Neuronal stem cell (in vitro differentiated cells): ENCODE measurements around the gene MBOAT1.

Source experiments
- DNase-seq: peaks from one replicate; pipeline ENCODE4 v3.0.0-alpha.2; 2013; ENCODE audit warnings: low spot score
- H2AFZ ChIP-seq: one replicate; pipeline ENCODE4 v1.6.1; 2013; ENCODE audit warnings: mild to moderate bottlenecking, low read length, inconsistent platforms
- H2AK5ac ChIP-seq: 2 replicates; pipeline ENCODE4 v1.6.1; 2013; ENCODE audit warnings: low read depth, mild to moderate bottlenecking, inconsistent platforms, low read length, moderate library complexity, mixed read lengths
- H2BK120ac ChIP-seq: 2 replicates; pipeline ENCODE4 v1.6.1; 2013; ENCODE audit warnings: low read depth, mild to moderate bottlenecking, inconsistent platforms, low read length, moderate library complexity, mixed read lengths
- H2BK12ac ChIP-seq: one replicate; pipeline ENCODE4 v1.6.1; 2013; ENCODE audit warnings: low read length, inconsistent platforms
- H2BK15ac ChIP-seq: 2 replicates; pipeline ENCODE4 v1.6.1; 2013; ENCODE audit warnings: mild to moderate bottlenecking, low read length, inconsistent platforms, mixed read lengths
- H2BK5ac ChIP-seq: one replicate; pipeline ENCODE4 v1.6.1; 2013; ENCODE audit warnings: inconsistent platforms, mild to moderate bottlenecking, low read length, moderate library complexity
- H3K14ac ChIP-seq: one replicate; pipeline ENCODE4 v1.6.1; 2013; ENCODE audit warnings: low read length, inconsistent platforms
- H3K18ac ChIP-seq: 2 replicates; pipeline ENCODE4 v1.6.1; 2013; ENCODE audit warnings: low read length, inconsistent platforms
- H3K23ac ChIP-seq: 2 replicates; pipeline ENCODE4 v1.6.1; 2013; ENCODE audit warnings: low read depth, mild to moderate bottlenecking, mixed read lengths, low read length, inconsistent platforms; ENCODE audit not compliant: poor library complexity
- H3K27ac ChIP-seq: replicated peaks from 3 replicates; pipeline ENCODE4 v1.5.1; 2013; ENCODE audit warnings: low read length, inconsistent platforms
- H3K27me3 ChIP-seq, 3 experiments: 2 replicates each; pipeline ENCODE4 v1.6.1; 2013; ENCODE audit warnings: low read length in 3 of 3, mild to moderate bottlenecking in 2 of 3, inconsistent platforms in 1 of 3, low read depth in 1 of 3, mixed read lengths in 1 of 3, moderate library complexity in 1 of 3; ENCODE audit not compliant: control insufficient read depth in 3 of 3, insufficient read depth in 3 of 3
- H3K36me3 ChIP-seq, 2 donors: replicated peaks in 1 of 2; 2 replicates each; pipeline ENCODE4 v1.6.1; 2013; ENCODE audit warnings: low read length in 2 of 2; ENCODE audit not compliant: control insufficient read depth in 2 of 2, insufficient read depth in 2 of 2
- H3K4ac ChIP-seq: 2 replicates; pipeline ENCODE4 v1.6.1; 2013; ENCODE audit warnings: inconsistent platforms, mild to moderate bottlenecking, low read length, moderate library complexity
- H3K4me1 ChIP-seq, 2 donors: 1 replicate in 1 of 2; 2 replicates in 1 of 2; pipeline ENCODE4 v1.6.1; 2013; ENCODE audit warnings: low read length in 2 of 2, low read depth in 1 of 2; ENCODE audit not compliant: control insufficient read depth in 2 of 2, insufficient read depth in 1 of 2
- H3K4me2 ChIP-seq: one replicate; pipeline ENCODE4 v1.6.1; 2013; ENCODE audit warnings: mild to moderate bottlenecking, low read length, inconsistent platforms; ENCODE audit not compliant: insufficient read depth, poor library complexity, severe bottlenecking
- H3K4me3 ChIP-seq, 2 donors: 2 replicates each; pipeline ENCODE4 v1.5.1; 2013; ENCODE audit warnings: low read length in 2 of 2, mild to moderate bottlenecking in 2 of 2, inconsistent platforms in 1 of 2, moderate library complexity in 1 of 2
- H3K79me1 ChIP-seq: one replicate; pipeline ENCODE4 v1.6.1; 2013; ENCODE audit warnings: low read depth, mild to moderate bottlenecking, inconsistent platforms, low read length, moderate library complexity
- H3K9ac ChIP-seq: one replicate; pipeline ENCODE4 v1.6.1; 2013; ENCODE audit warnings: mild to moderate bottlenecking, low read depth, low read length, inconsistent platforms; ENCODE audit not compliant: poor library complexity
- H3K9me3 ChIP-seq, 2 donors: replicated peaks in 1 of 2; 2 replicates each; pipeline versions ENCODE3 to v1.6.1; 2013; ENCODE audit warnings: low read length in 2 of 2, mild to moderate bottlenecking in 2 of 2, inconsistent platforms in 1 of 2, low read depth in 1 of 2, mixed read lengths in 1 of 2, moderate library complexity in 1 of 2; ENCODE audit not compliant: control insufficient read depth in 2 of 2, insufficient read depth in 1 of 2
- H4K8ac ChIP-seq: one replicate; pipeline ENCODE4 v1.6.1; 2013; ENCODE audit warnings: low read depth, mild to moderate bottlenecking, inconsistent platforms, low read length, moderate library complexity
- H4K91ac ChIP-seq: one replicate; pipeline ENCODE4 v1.6.1; 2013; ENCODE audit warnings: low read length, low read depth, mild to moderate bottlenecking, inconsistent platforms; ENCODE audit not compliant: poor library complexity
- WGBS, 2 donors: extraction: QIAGEN DNeasy Blood & Tissue Kit; methylation state at CpG; one replicate each; pipeline ENCODE4 v1.1.7; 2013; ENCODE audit warnings: missing lambda C conversion rate in 2 of 2, mixed read lengths in 1 of 2; ENCODE audit not compliant: insufficient read length in 2 of 2, insufficient replicate concordance in 1 of 2; ENCODE audit errors: extremely low coverage in 2 of 2; 5-methylcytosine and 5-hydroxymethylcytosine counted together

The MBOAT1 gene

DNA sequence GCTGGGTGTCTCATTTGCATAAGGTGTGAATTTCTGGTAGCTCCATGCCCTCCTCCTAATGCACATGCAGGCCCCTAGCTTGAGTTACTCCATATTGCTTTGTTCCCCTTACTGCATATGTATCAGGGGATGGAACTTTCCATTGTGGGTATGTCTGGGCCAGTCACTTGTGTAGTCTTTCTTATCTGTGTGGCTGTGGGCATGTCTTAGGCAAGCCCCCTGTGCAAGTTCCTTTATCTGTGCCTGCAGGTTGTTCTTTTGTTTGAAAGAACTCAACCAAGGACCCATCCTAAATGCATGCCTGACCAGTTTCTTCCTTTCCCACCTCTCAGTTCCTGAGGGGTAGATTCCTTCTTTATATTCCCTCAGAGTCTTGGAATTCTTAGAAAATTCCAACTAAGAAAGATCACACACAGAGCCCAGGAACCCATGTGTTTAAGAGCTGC, 23.6 kb downstream of the MBOAT1 start:
- Histone ChIP-seq H3K18ac (no peak overlapping the region), H3K9me3 (peaks cover 2 to 5% of the 10 kb centered on the region in 2 donors), H4K91ac (no peak overlapping the region), H3K4me3 (no peak overlapping the region), H2BK120ac (no peak overlapping the region), H4K8ac (no peak overlapping the region), H2BK5ac (no peak overlapping the region), H3K14ac (no peak overlapping the region), H3K9ac (no peak overlapping the region), H3K36me3 (no peaks in the 10 kb centered on the region), H3K4me2 (no peak overlapping the region), H3K23ac (no peak overlapping the region), H2BK12ac (no peak overlapping the region), H3K27ac (peak overlapping the region; percentile 64), H3K27me3 (no peaks in the 10 kb centered on the region), H2BK15ac (no peak overlapping the region), H2AFZ (no peak overlapping the region), H2AK5ac (no peak overlapping the region), H3K4ac (no peak overlapping the region), H3K79me1 (no peaks in the 10 kb centered on the region), H3K4me1 (peaks cover 0 to 3% of the 10 kb centered on the region in 2 donors)
- DNase-seq, result no peak

DNA sequence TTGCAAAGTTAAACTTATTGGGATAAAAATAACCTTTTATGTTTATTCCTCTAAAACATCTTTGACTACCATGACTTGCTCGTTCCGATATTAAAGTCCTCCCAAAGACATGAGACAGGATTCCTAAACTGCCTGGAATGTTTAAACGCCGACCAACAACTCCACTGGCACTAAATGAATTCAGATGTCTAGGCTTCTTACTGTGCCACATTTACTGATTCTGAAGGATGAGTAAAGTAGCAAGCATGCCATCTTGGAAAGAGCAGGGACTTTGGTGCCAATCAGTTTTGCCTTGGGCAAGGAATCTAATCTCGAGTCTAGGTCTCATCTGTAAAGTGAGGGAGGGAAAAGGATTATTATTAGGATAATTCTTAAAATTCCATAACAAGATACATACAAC, 25.3 kb downstream of the MBOAT1 start:
- Histone ChIP-seq H3K9ac (no peak overlapping the region), H2BK12ac (no peak overlapping the region), H3K4me1 (peaks cover 0 to 3% of the 10 kb centered on the region in 2 donors), H2AK5ac (no peak overlapping the region), H4K91ac (no peak overlapping the region), H2AFZ (no peak overlapping the region), H3K14ac (no peak overlapping the region), H3K4me3 (no peak overlapping the region), H4K8ac (no peak overlapping the region), H3K79me1 (no peaks in the 10 kb centered on the region), H3K9me3 (peaks cover 3 to 5% of the 10 kb centered on the region in 2 donors), H2BK5ac (no peak overlapping the region), H3K18ac (no peak overlapping the region), H2BK120ac (no peak overlapping the region), H2BK15ac (no peak overlapping the region), H3K4ac (no peak overlapping the region), H3K23ac (no peak overlapping the region), H3K27me3 (no peaks in the 10 kb centered on the region), H3K27ac (no peak overlapping the region), H3K4me2 (no peak overlapping the region), H3K36me3 (no peaks in the 10 kb centered on the region)
- WGBS, 2 donors, result no CpG with 5 or more reads among the region's 5 CpGs
- no peak for DNase-seq

DNA sequence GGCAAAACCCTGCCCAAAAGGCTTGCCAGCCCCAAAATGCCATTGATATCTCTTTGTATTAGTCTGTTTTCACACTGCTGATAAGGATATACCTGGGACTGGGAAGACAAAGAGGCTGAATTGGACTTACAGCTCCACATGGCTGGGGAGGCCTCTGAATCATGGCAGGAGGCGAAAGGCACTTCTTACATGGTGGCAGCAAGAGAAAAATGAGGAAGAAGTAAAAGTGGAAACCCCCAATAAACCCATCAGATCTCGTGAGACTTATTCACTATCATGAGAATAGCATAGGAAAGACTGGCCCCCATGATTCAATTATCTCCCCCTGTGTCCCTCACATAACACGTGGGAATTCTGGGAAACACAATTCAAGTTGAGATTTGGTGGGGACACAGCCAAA, 28.6 kb downstream of the MBOAT1 start:
- no peak overlapping the region for H2BK15ac ChIP-seq
- no peak overlapping the region for H4K91ac ChIP-seq
- H3K36me3 ChIP-seq, result no peaks in the 10 kb centered on the region
- H3K23ac ChIP-seq, result no peak overlapping the region
- no peak overlapping the region for H3K4ac ChIP-seq
- no peak overlapping the region for H2BK120ac ChIP-seq
- H3K9ac ChIP-seq, result no peak overlapping the region
- H2BK5ac ChIP-seq, result no peak overlapping the region
- H3K14ac ChIP-seq, result no peak overlapping the region
- H3K27ac ChIP-seq, result no peak overlapping the region
- H3K4me1 ChIP-seq, result peaks cover 0 to 3% of the 10 kb centered on the region in 2 donors
- H2AFZ ChIP-seq, result no peak overlapping the region
- no peak overlapping the region for H3K18ac ChIP-seq
- H2BK12ac ChIP-seq, result no peak overlapping the region
- H3K4me2 ChIP-seq, result no peak overlapping the region
- WGBS, 2 donors, result no CpG with 5 or more reads among the region's 3 CpGs
- DNase-seq, result no peak
- H3K27me3 ChIP-seq, result no peaks in the 10 kb centered on the region
- H3K4me3 ChIP-seq, result no peak overlapping the region
- H3K79me1 ChIP-seq, result no peaks in the 10 kb centered on the region
- peaks cover 2 to 12% of the 10 kb centered on the region in 2 donors for H3K9me3 ChIP-seq
- no peak overlapping the region for H4K8ac ChIP-seq
- no peak overlapping the region for H2AK5ac ChIP-seq

DNA sequence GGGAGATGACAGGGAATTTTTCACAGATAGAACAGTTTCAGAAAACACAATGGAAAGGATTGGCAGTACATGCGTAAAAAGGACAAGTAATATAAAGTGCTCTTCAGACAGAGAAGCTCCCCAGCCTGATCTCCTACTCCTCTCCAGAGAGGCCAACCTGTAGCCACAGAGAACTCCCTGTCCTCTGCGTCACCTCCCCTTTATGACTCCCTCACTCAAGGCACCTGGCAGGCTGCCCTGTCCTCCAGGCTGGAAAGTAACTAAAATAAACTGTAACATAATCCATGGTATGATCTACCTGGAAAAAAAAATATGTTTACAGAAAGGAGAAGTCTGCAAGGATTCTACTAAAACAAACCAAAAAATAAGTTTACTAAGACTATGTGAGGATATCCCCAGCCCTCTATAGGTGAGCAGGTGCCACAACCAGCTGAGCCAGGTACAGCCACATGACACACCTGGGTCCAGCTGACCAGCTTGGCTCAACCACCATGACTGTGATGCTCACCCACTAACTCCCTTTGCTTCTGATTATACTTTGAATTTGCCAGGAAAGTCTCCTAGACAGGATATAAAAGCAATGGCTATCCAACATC, 29.2 kb downstream of the MBOAT1 start:
- H3K14ac ChIP-seq, result no peak overlapping the region
- H3K9ac ChIP-seq, result no peak overlapping the region
- H2BK5ac ChIP-seq, result no peak overlapping the region
- H2AFZ ChIP-seq, result no peak overlapping the region
- H3K27me3 ChIP-seq, result no peaks in the 10 kb centered on the region
- DNase-seq, result no peak
- H2BK15ac ChIP-seq, result no peak overlapping the region
- no peak overlapping the region for H2BK120ac ChIP-seq
- H2BK12ac ChIP-seq, result no peak overlapping the region
- no peak overlapping the region for H4K8ac ChIP-seq
- no peak overlapping the region for H2AK5ac ChIP-seq
- no peaks in the 10 kb centered on the region for H3K36me3 ChIP-seq
- H3K18ac ChIP-seq, result no peak overlapping the region
- no peak overlapping the region for H4K91ac ChIP-seq
- no peak overlapping the region for H3K27ac ChIP-seq
- peaks cover 0 to 2% of the 10 kb centered on the region in 2 donors for H3K4me1 ChIP-seq
- WGBS, 2 donors, result no CpG with 5 or more reads among the region's 2 CpGs
- H3K4me3 ChIP-seq, result no peak overlapping the region
- no peaks in the 10 kb centered on the region for H3K79me1 ChIP-seq
- H3K9me3 ChIP-seq, result peaks cover 2 to 9% of the 10 kb centered on the region in 2 donors
- H3K4ac ChIP-seq, result no peak overlapping the region
- no peak overlapping the region for H3K4me2 ChIP-seq
- H3K23ac ChIP-seq, result no peak overlapping the region
